IPS-18c (cell line): Measurements from ENCODE around the gene USP3.

Experiments used
- H3K4me3 ChIP-seq: 2 replicates; pipeline ENCODE4 v1.7.0; 2013; ENCODE audit warnings: low read depth, mild to moderate bottlenecking, low read length, moderate library complexity; ENCODE audit not compliant: insufficient read depth
- H3K9me3 ChIP-seq: one replicate; pipeline ENCODE4 v1.6.1; 2013; ENCODE audit warnings: mild to moderate bottlenecking, low read length, moderate library complexity; ENCODE audit not compliant: control insufficient read depth, insufficient read depth

The USP3 gene

GRCh38 chr15:63544258-63545026 lies 40.0 kb downstream of the USP3 start:
- Histone ChIP-seq H3K9me3 (no peaks in the 10 kb centered on the region), H3K4me3 (no peak overlapping the region)

- Histone ChIP-seq H3K9me3 (no peaks in the 10 kb centered on the region), H3K4me3 (no peak overlapping the region)
Measured at GRCh38 chr15:63545520-63545919, 41.1 kb downstream of the USP3 start.

- H3K9me3 ChIP-seq, result no peaks in the 10 kb centered on the region
- no peak overlapping the region for H3K4me3 ChIP-seq
Measured at GRCh38 chr15:63551400-63551799, 47.0 kb downstream of the USP3 start.

GRCh38 chr15:63553388-63553791 lies 49.0 kb downstream of the USP3 start:
- no peak overlapping the region for H3K4me3 ChIP-seq

GRCh38 chr15:63554337-63554927 lies 50.0 kb downstream of the USP3 start:
- Histone ChIP-seq H3K9me3 (no peaks in the 10 kb centered on the region), H3K4me3 (no peak overlapping the region)

More at GRCh38 chr15:63553388-63553791, 49.0 kb downstream of the USP3 start:
- H3K9me3 ChIP-seq, result no peaks in the 10 kb centered on the region

- H3K9me3 ChIP-seq, result no peaks in the 10 kb centered on the region
- no peak overlapping the region for H3K4me3 ChIP-seq
Measured at GRCh38 chr15:63555507-63555906, 51.1 kb downstream of the USP3 start.

- Histone ChIP-seq H3K9me3 (no peaks in the 10 kb centered on the region), H3K4me3 (no peak overlapping the region)
Measured at GRCh38 chr15:63556246-63556645, 51.9 kb downstream of the USP3 start.

- no peaks in the 10 kb centered on the region for H3K9me3 ChIP-seq
Measured at GRCh38 chr15:63556736-63557135, 52.3 kb downstream of the USP3 start.

GRCh38 chr15:63559753-63560152 lies 55.4 kb downstream of the USP3 start:
- Histone ChIP-seq H3K9me3 (no peaks in the 10 kb centered on the region), H3K4me3 (no peak overlapping the region)

More at GRCh38 chr15:63556736-63557135, 52.3 kb downstream of the USP3 start:
- no peak overlapping the region for H3K4me3 ChIP-seq

GRCh38 chr15:63560741-63561448 lies 56.5 kb downstream of the USP3 start:
- H3K4me3 ChIP-seq, result no peak overlapping the region

GRCh38 chr15:63564093-63564492 lies 59.7 kb downstream of the USP3 start:
- H3K9me3 ChIP-seq, result no peaks in the 10 kb centered on the region

More at GRCh38 chr15:63560741-63561448, 56.5 kb downstream of the USP3 start:
- H3K9me3 ChIP-seq, result no peaks in the 10 kb centered on the region

GRCh38 chr15:63565536-63566186 lies 61.3 kb downstream of the USP3 start:
- H3K4me3 ChIP-seq, result no peak overlapping the region
- no peaks in the 10 kb centered on the region for H3K9me3 ChIP-seq

More at GRCh38 chr15:63564093-63564492, 59.7 kb downstream of the USP3 start:
- H3K4me3 ChIP-seq, result no peak overlapping the region

- Histone ChIP-seq H3K9me3 (no peaks in the 10 kb centered on the region), H3K4me3 (no peak overlapping the region)
Measured at GRCh38 chr15:63572749-63573464, 68.5 kb downstream of the USP3 start.

GRCh38 chr15:63573533-63573932 lies 69.1 kb downstream of the USP3 start:
- no peak overlapping the region for H3K4me3 ChIP-seq
- H3K9me3 ChIP-seq, result no peaks in the 10 kb centered on the region

- Histone ChIP-seq H3K4me3 (no peak overlapping the region), H3K9me3 (no peaks in the 10 kb centered on the region)
Measured at GRCh38 chr15:63575312-63575711, 70.9 kb downstream of the USP3 start.

GRCh38 chr15:63576441-63576840 lies 72.0 kb downstream of the USP3 start:
- H3K4me3 ChIP-seq, result no peak overlapping the region
- no peaks in the 10 kb centered on the region for H3K9me3 ChIP-seq

GRCh38 chr15:63582179-63582578 lies 77.8 kb downstream of the USP3 start:
- Histone ChIP-seq H3K4me3 (no peak overlapping the region), H3K9me3 (no peaks in the 10 kb centered on the region)
